WERI-Rb-1 (cell line): ENCODE measurements around the gene SERPINB6.

ENCODE experiments used
- DNase-seq: peaks from one replicate; pipeline ENCODE4 v3.0.0-alpha.2; 2020
- H3K27ac ChIP-seq: fragments of 250-450 bp; sonication (Bioruptor Pico); 2 replicates; pipeline ENCODE4 v1.5.1; 2020; ENCODE audit warnings: mild to moderate bottlenecking, moderate library complexity
- H3K27me3 ChIP-seq: fragments of 250-450 bp; sonication (Bioruptor Pico); 2 replicates; pipeline ENCODE4 v1.5.1; 2021; ENCODE audit warnings: mild to moderate bottlenecking, low read depth, moderate library complexity; ENCODE audit not compliant: insufficient read depth, severe bottlenecking
- H3K36me3 ChIP-seq: fragments of 250-450 bp; sonication (Bioruptor Pico); 2 replicates; pipeline ENCODE4 v1.5.1; 2020; ENCODE audit warnings: mild to moderate bottlenecking, moderate library complexity
- H3K4me3 ChIP-seq: 2 replicates; pipeline ENCODE4 v1.5.1; 2011; ENCODE audit warnings: low read depth, mild to moderate bottlenecking, control low read depth, low read length
- H3K9me3 ChIP-seq: fragments of 250-450 bp; sonication (Bioruptor Pico); 2 replicates; pipeline ENCODE4 v1.5.1; 2021; ENCODE audit warnings: mild to moderate bottlenecking, moderate library complexity; ENCODE audit not compliant: severe bottlenecking
- TF ChIP-seq, protein P1 (sequence below): IDR thresholded peaks from 2 replicates; pipeline ENCODE4 v1.5.1; 2011; ENCODE audit warnings: low read depth, mild to moderate bottlenecking, control low read depth, inconsistent platforms, low read length

SERPINB6 gene

DNA sequence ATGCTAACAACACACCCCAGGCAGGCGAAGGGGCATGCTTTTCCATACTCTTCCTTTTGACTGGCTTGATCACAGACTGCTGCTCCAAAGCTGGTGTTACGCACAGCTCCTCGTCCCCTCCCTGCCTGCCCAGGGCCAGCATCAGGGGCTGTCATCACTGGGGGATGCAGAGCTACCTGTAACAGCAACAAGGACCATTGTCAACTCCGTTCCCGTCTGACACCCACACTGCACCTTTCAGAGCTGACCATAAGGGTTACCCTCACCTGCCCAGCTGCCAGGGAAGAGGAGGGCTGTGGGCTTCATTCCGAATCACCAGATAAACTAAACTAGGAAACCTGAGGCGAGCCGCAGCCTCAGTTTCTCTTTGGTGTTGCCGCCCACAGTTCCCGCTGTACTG lies 43.8 kb upstream of the SERPINB6 start:
- DNase-seq = no peak

DNA sequence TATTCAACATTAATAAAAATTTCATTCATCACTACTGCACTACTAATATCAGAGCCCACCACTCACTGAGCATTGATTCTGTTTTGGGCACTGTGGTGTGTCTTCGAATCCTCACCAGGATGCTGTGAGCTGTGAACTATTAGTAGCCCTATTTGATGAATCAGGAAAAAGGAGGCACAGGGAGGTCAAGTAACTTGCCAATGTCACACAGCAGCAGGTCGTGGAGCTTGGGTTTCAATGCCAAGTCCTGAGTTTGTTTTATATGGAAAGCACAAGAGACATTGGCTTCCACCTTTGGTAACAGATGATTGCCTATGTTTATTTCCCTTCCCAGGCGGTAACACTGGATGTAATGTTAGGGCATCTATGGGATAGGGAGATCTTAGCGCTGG lies 43.3 kb upstream of the SERPINB6 start:
- DNase-seq = no peak
- TF ChIP-seq, protein P1, sequence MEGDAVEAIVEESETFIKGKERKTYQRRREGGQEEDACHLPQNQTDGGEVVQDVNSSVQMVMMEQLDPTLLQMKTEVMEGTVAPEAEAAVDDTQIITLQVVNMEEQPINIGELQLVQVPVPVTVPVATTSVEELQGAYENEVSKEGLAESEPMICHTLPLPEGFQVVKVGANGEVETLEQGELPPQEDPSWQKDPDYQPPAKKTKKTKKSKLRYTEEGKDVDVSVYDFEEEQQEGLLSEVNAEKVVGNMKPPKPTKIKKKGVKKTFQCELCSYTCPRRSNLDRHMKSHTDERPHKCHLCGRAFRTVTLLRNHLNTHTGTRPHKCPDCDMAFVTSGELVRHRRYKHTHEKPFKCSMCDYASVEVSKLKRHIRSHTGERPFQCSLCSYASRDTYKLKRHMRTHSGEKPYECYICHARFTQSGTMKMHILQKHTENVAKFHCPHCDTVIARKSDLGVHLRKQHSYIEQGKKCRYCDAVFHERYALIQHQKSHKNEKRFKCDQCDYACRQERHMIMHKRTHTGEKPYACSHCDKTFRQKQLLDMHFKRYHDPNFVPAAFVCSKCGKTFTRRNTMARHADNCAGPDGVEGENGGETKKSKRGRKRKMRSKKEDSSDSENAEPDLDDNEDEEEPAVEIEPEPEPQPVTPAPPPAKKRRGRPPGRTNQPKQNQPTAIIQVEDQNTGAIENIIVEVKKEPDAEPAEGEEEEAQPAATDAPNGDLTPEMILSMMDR = no peak
- H3K36me3 ChIP-seq = peaks cover 45% of the 10 kb centered on the region

More for the DNA sequence above, 43.8 kb upstream of the SERPINB6 start:
- H3K27ac ChIP-seq = no peak overlapping the region
- TF ChIP-seq, protein P1 = no peak
- H3K4me3 ChIP-seq = no peak overlapping the region
- no peaks in the 10 kb centered on the region for H3K27me3 ChIP-seq
- H3K36me3 ChIP-seq = peaks cover 43% of the 10 kb centered on the region
- H3K9me3 ChIP-seq = peaks cover 14% of the 10 kb centered on the region

DNA sequence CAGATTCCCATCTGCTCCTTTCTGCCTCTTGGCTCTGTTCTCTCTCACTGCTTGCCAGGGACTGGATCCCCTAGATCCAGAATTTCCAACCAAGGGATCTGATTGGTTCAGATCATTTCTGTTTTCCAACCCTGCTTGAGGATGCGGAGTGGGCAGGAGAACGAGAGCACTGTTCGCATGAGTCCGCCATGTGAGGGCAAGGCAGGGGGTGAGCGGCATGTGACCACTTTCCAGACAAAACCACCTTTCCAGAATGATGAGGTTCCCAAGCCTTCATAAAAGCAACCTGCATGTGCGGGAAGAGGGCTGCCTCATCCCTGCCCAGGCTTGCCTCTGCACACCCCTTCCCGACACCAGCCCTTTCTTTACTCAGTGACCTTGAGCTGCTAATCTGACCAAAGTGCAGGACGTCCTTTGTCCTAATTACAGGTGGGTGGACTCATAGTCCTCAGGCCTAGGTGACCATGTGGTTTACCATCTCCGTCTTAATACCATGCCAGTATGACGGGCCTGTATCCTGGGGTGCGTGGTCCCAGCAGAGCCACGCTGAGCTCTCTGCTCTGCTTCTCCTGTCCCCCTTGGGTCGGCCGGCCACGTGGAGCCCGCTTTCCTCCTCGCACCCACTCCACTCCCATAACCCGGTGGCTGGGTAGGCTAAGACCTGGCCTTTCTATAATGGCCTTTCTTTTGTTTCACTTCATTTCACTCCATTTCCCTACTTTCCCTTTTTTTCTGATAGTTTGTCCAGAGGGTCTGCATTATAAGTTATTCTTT lies 42.7 kb upstream of the SERPINB6 start:
- H3K27me3 ChIP-seq = no peaks in the 10 kb centered on the region
- no peak overlapping the region for H3K4me3 ChIP-seq
- no peak overlapping the region for H3K27ac ChIP-seq
- no peak for DNase-seq
- H3K9me3 ChIP-seq = peaks cover 16% of the 10 kb centered on the region
- peaks cover 47% of the 10 kb centered on the region for H3K36me3 ChIP-seq
- TF ChIP-seq, protein P1 = no peak

More for the DNA sequence above, 43.3 kb upstream of the SERPINB6 start:
- no peaks in the 10 kb centered on the region for H3K27me3 ChIP-seq
- peaks cover 14% of the 10 kb centered on the region for H3K9me3 ChIP-seq
- H3K27ac ChIP-seq = no peak overlapping the region
- H3K4me3 ChIP-seq = no peak overlapping the region

DNA sequence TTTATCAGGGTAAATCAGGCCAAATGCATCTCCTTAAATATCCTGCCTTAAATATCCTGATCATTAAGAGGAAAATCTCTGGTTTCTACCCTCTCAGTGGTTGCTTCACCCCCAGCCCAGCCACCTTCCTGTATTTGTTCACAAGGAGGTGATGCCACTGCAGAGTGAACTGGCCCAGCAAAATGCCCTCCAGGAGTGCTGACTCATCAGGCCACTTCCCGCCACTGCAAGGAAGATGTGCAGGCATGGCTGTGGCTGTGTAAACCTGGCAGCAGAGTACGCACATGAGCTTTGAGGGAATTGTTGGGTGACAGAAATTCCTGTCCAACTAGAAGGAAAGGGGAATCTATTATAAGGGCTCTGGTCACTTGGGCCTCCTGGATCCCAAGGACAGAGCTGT lies 42.1 kb upstream of the SERPINB6 start:
- Histone ChIP-seq H3K9me3 (peaks cover 19% of the 10 kb centered on the region), H3K27ac (no peak overlapping the region), H3K27me3 (no peaks in the 10 kb centered on the region), H3K4me3 (no peak overlapping the region), H3K36me3 (peaks cover 47% of the 10 kb centered on the region)
- DNase-seq = no peak
- TF ChIP-seq, protein P1 = no peak

DNA sequence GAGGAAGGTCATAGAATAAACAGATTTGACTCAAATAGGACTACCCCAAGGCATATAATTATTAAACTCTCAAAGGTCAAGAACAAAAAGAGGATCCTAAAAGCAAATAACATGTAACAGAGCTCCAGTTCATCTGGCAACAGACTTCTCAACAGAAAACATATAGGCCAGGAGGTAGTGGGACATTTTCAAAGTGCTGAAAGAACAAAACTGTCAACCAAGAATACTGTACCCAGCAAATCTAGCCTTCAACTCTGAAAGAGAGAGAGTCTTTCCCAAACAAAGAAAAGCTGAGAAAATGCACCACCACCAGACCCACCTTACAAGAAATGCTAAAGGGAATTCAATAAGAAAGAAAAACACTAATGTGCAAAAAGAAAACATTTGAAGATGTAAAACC lies 40.2 kb upstream of the SERPINB6 start:
- Histone ChIP-seq H3K36me3 (peaks cover 50% of the 10 kb centered on the region), H3K27ac (no peak overlapping the region), H3K4me3 (no peak overlapping the region), H3K9me3 (peaks cover 19% of the 10 kb centered on the region), H3K27me3 (no peaks in the 10 kb centered on the region)
- no peak for DNase-seq
- TF ChIP-seq, protein P1 = no peak

DNA sequence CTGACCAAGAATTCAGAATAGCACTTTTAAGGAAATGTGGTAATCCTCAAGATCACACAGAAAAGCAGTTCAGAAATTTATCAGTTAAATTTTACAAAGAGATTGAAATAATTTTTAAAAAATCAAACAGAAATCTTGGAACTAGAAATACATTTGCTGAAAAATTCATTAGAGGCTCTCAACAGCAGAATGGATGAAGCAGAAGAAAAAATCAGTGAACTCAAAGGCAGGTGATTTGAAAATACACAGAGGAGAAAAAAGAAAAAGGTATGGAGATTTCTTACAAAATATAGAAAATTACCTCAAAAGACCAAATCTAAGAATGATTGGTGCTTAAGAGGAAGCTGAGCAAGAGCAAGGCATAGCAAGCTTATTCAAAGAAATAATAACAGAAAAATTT lies 39.8 kb upstream of the SERPINB6 start:
- Histone ChIP-seq H3K4me3 (no peak overlapping the region), H3K9me3 (peaks cover 19% of the 10 kb centered on the region), H3K36me3 (peaks cover 50% of the 10 kb centered on the region), H3K27ac (no peak overlapping the region), H3K27me3 (no peaks in the 10 kb centered on the region)
- TF ChIP-seq, protein P1 = no peak
- no peak for DNase-seq
